OCI-LY7 (cell line): ENCODE measurements around the gene RXRA. TPM values are rescaled to one million over a fixed set of nuclear protein-coding genes. Genes with fewer than 3 reads are reported as not detected.

Experiments used
- BruUV-seq: library from RNA; stranded (reverse); fragments of 400-500 nt; replicated peaks from 2 replicates; lab custom pipeline; 2021; lab: Mats Ljungman, UMichigan
- CTCF ChIA-PET: fragments of 300-600 bp; sonication (Branson Sonifier 250); formaldehyde crosslinking; loops from one replicate; lab custom pipeline; 2022; ENCODE audit warnings: antibody characterized with exemption; ENCODE audit not compliant: unreplicated experiment; lab: Charles Lee
- POLR2A ChIA-PET: fragments of 300-600 bp; sonication (Branson Sonifier 250); formaldehyde crosslinking; loops from one replicate; lab custom pipeline; 2022; ENCODE audit warnings: antibody characterized with exemption; lab: Charles Lee
- DNase-seq: peaks from one replicate; pipeline ENCODE4 v3.0.0-alpha.2; 2015; ENCODE audit warnings: low spot score
- H2AFZ ChIP-seq: fragments of 200-600 bp; sonication (generic), shearing (Covaris generic); 2 replicates; pipeline ENCODE4 v1.6.1; 2014; ENCODE audit warnings: mild to moderate bottlenecking, antibody characterized with exemption, low read length, moderate library complexity
- H3K27ac ChIP-seq: fragments of 200-600 bp; sonication (generic); 2 replicates; pipeline ENCODE4 v1.5.1; 2014; ENCODE audit warnings: mixed run types, low read depth, mild to moderate bottlenecking, moderate library complexity, low read length, inconsistent platforms; ENCODE audit not compliant: poor library complexity, severe bottlenecking
- H3K36me3 ChIP-seq: fragments of 200-600 bp; sonication (generic); 2 replicates; pipeline ENCODE4 v1.6.1; 2014; ENCODE audit warnings: mild to moderate bottlenecking, antibody characterized with exemption, low read length, moderate library complexity, mixed read lengths; ENCODE audit not compliant: insufficient read depth
- H3K4me1 ChIP-seq: fragments of 200-600 bp; sonication (generic); 2 replicates; pipeline ENCODE4 v1.5.1; 2014; ENCODE audit warnings: mild to moderate bottlenecking, low read length; ENCODE audit not compliant: insufficient read depth, poor library complexity, severe bottlenecking
- H3K4me2 ChIP-seq: fragments of 200-600 bp; sonication (generic); 2 replicates; pipeline ENCODE4 v1.6.1; 2014; ENCODE audit warnings: mild to moderate bottlenecking, low read length
- H3K4me3 ChIP-seq: fragments of 200-600 bp; sonication (generic); 2 replicates; pipeline ENCODE4 v1.5.1; 2014; ENCODE audit warnings: mild to moderate bottlenecking, low read depth, low read length; ENCODE audit not compliant: poor library complexity, severe bottlenecking
- H3K79me2 ChIP-seq: fragments of 200-600 bp; sonication (generic); 2 replicates; pipeline ENCODE4 v1.6.1; 2016; ENCODE audit warnings: low read depth, mild to moderate bottlenecking, low read length, moderate library complexity, mixed read lengths; ENCODE audit not compliant: insufficient read depth
- H3K9me2 ChIP-seq: fragments of 200-600 bp; sonication (generic); 2 replicates; pipeline ENCODE4 v1.6.1; 2016; ENCODE audit warnings: mild to moderate bottlenecking, low read length, mixed read lengths; ENCODE audit not compliant: insufficient read depth
- H3K9me3 ChIP-seq: fragments of 200-600 bp; sonication (generic); 2 replicates; pipeline ENCODE4 v1.6.1; 2014; ENCODE audit warnings: mild to moderate bottlenecking, mixed run types, low read length, mixed read lengths
- H4K20me1 ChIP-seq: fragments of 200-600 bp; sonication (generic); 2 replicates; pipeline ENCODE4 v1.6.1; 2014; ENCODE audit warnings: mild to moderate bottlenecking, antibody characterized with exemption, low read length, moderate library complexity, mixed read lengths; ENCODE audit not compliant: insufficient read depth
- EZH2phosphoT487 ChIP-seq: fragments of 200-600 bp; sonication (generic); IDR thresholded peaks from 2 replicates; pipeline ENCODE4 v1.6.1; 2018; ENCODE audit warnings: low read depth, borderline replicate concordance, mild to moderate bottlenecking, mixed run types, antibody characterized with exemption, low read length, moderate library complexity, mixed read lengths
- intact Hi-C: fragments of 100-400 bp; cut with micrococcal nuclease; formaldehyde crosslinking; loops from one replicate; pipeline ENCODE4 v1.10.0; 2022; ENCODE audit not compliant: unreplicated experiment
- total RNA-seq, 2 experiments: library from RNA; depleted of rRNA in 1 of 2; stranded (reverse); fragments of >200 nt in 1 of 2; shearing (Covaris generic) in 1 of 2; gene quantifications; 2 replicates each; pipeline ENCODE4 v1.2.3, GENCODE V29; 2014 to 2022
- TF ChIP-seq, protein P1 (sequence below): fragments of 200-600 bp; sonication (generic); conservative IDR thresholded peaks from 2 replicates; pipeline ENCODE4 v1.5.1; 2014; ENCODE audit warnings: mild to moderate bottlenecking, antibody characterized with exemption, low read length, moderate library complexity, mixed read lengths

The RXRA gene
- total RNA-seq, 2 experiments from 2014 or later, result 0.25 to 0.40 TPM

GRCh38 chr9:134286471-134287245 lies 39.6 kb upstream of the RXRA start:
- H3K79me2 ChIP-seq, result no peaks in the 10 kb centered on the region
- no peaks in the 10 kb centered on the region for H4K20me1 ChIP-seq
- no peaks in the 10 kb centered on the region for H3K9me2 ChIP-seq
- H2AFZ ChIP-seq, result no peak overlapping the region
- no peak overlapping the region; the same call in 1 of the 2 replicates for H3K4me2 ChIP-seq
- H3K4me3 ChIP-seq, result no peak overlapping the region
- no peak overlapping the region for H3K27ac ChIP-seq
- intact Hi-C loops, result loop anchor here (5.0 kb wide), 1 partner anchor 114 kb away; no protein-coding TSS in a partner anchor
- TF ChIP-seq, protein P1, sequence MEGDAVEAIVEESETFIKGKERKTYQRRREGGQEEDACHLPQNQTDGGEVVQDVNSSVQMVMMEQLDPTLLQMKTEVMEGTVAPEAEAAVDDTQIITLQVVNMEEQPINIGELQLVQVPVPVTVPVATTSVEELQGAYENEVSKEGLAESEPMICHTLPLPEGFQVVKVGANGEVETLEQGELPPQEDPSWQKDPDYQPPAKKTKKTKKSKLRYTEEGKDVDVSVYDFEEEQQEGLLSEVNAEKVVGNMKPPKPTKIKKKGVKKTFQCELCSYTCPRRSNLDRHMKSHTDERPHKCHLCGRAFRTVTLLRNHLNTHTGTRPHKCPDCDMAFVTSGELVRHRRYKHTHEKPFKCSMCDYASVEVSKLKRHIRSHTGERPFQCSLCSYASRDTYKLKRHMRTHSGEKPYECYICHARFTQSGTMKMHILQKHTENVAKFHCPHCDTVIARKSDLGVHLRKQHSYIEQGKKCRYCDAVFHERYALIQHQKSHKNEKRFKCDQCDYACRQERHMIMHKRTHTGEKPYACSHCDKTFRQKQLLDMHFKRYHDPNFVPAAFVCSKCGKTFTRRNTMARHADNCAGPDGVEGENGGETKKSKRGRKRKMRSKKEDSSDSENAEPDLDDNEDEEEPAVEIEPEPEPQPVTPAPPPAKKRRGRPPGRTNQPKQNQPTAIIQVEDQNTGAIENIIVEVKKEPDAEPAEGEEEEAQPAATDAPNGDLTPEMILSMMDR, result no peak
- TF ChIP-seq EZH2phosphoT487, result no peak
- ChIA-PET POLR2A (no interaction called here), CTCF (no interaction called here)
- no peaks in the 10 kb centered on the region for H3K36me3 ChIP-seq
- BruUV-seq, result no TSS peak
- no peak for DNase-seq
- no peaks in the 10 kb centered on the region for H3K9me3 ChIP-seq
- H3K4me1 ChIP-seq, result no peaks in the 10 kb centered on the region

DNA sequence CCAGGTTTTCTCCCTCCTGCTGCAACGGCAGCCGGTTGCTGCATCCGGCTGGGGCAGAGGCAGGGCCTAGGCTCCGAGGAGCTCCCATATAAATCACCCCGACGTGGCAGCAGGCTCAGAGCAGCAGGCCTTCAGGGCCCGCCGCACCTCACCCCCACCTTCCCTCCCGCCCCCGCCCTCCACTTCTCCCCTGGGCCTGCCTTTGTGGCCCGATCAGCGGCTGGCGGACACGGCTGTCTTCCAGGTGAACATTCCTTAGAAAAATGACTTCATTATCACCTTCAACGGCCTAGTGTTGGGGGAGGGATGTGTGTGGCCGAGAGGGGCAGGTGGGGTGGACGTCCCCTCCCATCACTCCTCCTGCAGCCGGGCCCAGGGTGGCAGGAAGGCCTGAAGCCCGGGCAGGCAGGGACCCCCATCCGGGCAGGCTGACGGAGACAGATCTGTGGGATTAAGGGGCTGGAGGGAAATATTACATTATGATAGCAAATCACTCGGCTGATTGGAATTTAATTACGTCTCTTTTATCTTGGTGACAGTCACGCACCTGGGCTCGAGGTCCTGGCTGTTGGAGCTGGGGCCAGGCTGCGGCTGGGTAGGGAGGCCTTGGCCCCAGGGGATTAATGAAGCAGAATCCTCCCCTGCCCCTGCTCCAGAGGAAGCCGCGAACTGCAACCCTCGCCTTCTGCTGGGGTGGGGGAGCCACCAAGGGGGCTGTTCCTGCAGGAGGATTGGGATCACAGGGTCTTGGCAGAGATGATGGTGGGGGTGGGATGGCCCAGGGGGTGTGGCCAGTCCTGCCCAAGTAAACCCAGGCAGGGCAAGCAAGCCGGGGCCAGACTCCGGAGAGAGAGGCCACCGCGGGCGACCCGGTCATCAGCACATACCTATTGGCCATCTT lies 38.4 kb upstream of the RXRA start:
- Histone ChIP-seq H3K4me1 (no peaks in the 10 kb centered on the region), H3K4me2 (no peak overlapping the region), H3K4me3 (no peak overlapping the region), H3K36me3 (no peaks in the 10 kb centered on the region), H3K27ac (no peak overlapping the region), H3K9me3 (no peaks in the 10 kb centered on the region), H3K9me2 (no peaks in the 10 kb centered on the region), H3K79me2 (no peaks in the 10 kb centered on the region), H4K20me1 (no peaks in the 10 kb centered on the region), H2AFZ (no peak overlapping the region)
- CTCF ChIA-PET, result no interaction called here
- POLR2A ChIA-PET, result no interaction called here
- intact Hi-C loops, result loop anchor here (5.0 kb wide), 1 partner anchor 116 kb away; no protein-coding TSS in a partner anchor
- BruUV-seq, result no TSS peak
- no peak for DNase-seq
- TF ChIP-seq EZH2phosphoT487, result no peak
- TF ChIP-seq, protein P1, result no peak
